B cell (primary cell): Measurements from ENCODE around the gene PINLYP. TPM values are rescaled to one million over a fixed set of nuclear protein-coding genes. Genes with fewer than 3 reads are reported as not detected.
A peak's percentile ranks its signal among the peaks of the same experiment; 100 is the strongest.

Experiments used
- ATAC-seq: fragments of 200-7000 bp; cut with Tn5 transposase; one replicate; pipeline ENCODE4 v1.10.0; 2021; ENCODE audit warnings: low read depth, mild to moderate bottlenecking, moderate number of reproducible peaks, moderate library complexity
- CTCF ChIA-PET: fragments of 350-600 bp; sonication (Branson Sonifier 250); formaldehyde crosslinking; loops from one replicate; lab custom pipeline; 2021; ENCODE audit warnings: antibody characterized with exemption, inconsistent platforms; lab: Charles Lee
- POLR2A ChIA-PET: fragments of 350-600 bp; sonication (Branson Sonifier 250); formaldehyde crosslinking; loops from one replicate; lab custom pipeline; 2021; ENCODE audit warnings: antibody characterized with exemption; lab: Charles Lee
- DNase-seq: peaks from one replicate; pipeline ENCODE4 v3.0.0; 2013
- H2AFZ ChIP-seq: 2 replicates; pipeline ENCODE4 v1.6.1; 2012; ENCODE audit warnings: mild to moderate bottlenecking, low read depth, low read length; ENCODE audit not compliant: insufficient read depth, poor library complexity, severe bottlenecking
- H3K27ac ChIP-seq, 2 donors: 1 replicate in 1 of 2; 2 replicates in 1 of 2; pipeline ENCODE4 v1.5.1; 2012 to 2013; ENCODE audit warnings: low read length in 2 of 2, mild to moderate bottlenecking in 2 of 2, moderate library complexity in 1 of 2
- H3K27me3 ChIP-seq, 4 experiments: fragments of 200-600 bp in 1 of 4; sonication (generic) in 1 of 4; replicated peaks in 1 of 4; 1 replicate in 2 of 4; 2 replicates in 2 of 4; pipeline versions ENCODE4 v1.6.1 to v1.7.0; 2013 to 2016; ENCODE audit warnings: low read length in 3 of 4, mild to moderate bottlenecking in 2 of 4, mixed read lengths in 1 of 4, moderate library complexity in 1 of 4; ENCODE audit not compliant: insufficient read depth in 4 of 4, control insufficient read depth in 3 of 4; ENCODE audit errors: control extremely low read depth in 1 of 4
- H3K36me3 ChIP-seq, 2 experiments: replicated peaks in 1 of 2; 1 replicate in 1 of 2; 2 replicates in 1 of 2; pipeline versions ENCODE4 v1.6.1 to v1.7.1; 2013; ENCODE audit warnings: low read length in 1 of 2; ENCODE audit not compliant: insufficient read depth in 2 of 2, control insufficient read depth in 1 of 2; ENCODE audit errors: control extremely low read depth in 1 of 2, extremely low read depth in 1 of 2
- H3K4me1 ChIP-seq, 2 donors: fragments of 200-600 bp in 1 of 2; sonication (generic) in 1 of 2; 1 replicate in 1 of 2; 2 replicates in 1 of 2; pipeline versions ENCODE4 v1.5.1 to v1.6.1; 2013 to 2017; ENCODE audit warnings: low read length in 2 of 2; ENCODE audit not compliant: control insufficient read depth in 2 of 2, insufficient read depth in 2 of 2
- H3K4me2 ChIP-seq: replicated peaks from 2 replicates; pipeline ENCODE3; 2012; ENCODE audit warnings: mild to moderate bottlenecking, low read depth, low read length; ENCODE audit not compliant: poor library complexity, severe bottlenecking
- H3K4me3 ChIP-seq, 5 experiments: fragments of 200-600 bp in 1 of 5; sonication (generic) in 1 of 5; 1 replicate in 3 of 5; 2 replicates in 2 of 5; pipeline versions ENCODE4 v1.5.1 to v1.7.0; 2011 to 2016; ENCODE audit warnings: low read length in 4 of 5, mild to moderate bottlenecking in 4 of 5, low read depth in 2 of 5, control low read depth in 1 of 5, moderate library complexity in 1 of 5; ENCODE audit not compliant: insufficient read depth in 1 of 5; ENCODE audit errors: control extremely low read depth in 1 of 5, extremely low read depth in 1 of 5
- H3K79me2 ChIP-seq: fragments of 200-600 bp; sonication (generic); one replicate; pipeline ENCODE4 v1.6.0; 2016; ENCODE audit warnings: low read length; ENCODE audit not compliant: control insufficient read depth, insufficient read depth
- H3K9ac ChIP-seq: fragments of 200-600 bp; sonication (generic); 2 replicates; pipeline ENCODE4 v1.6.1; 2017; ENCODE audit warnings: mild to moderate bottlenecking, low read length, moderate library complexity
- H3K9me3 ChIP-seq, 3 donors: one replicate each; pipeline versions ENCODE4 v1.6.1 to v1.7.1; 2013; ENCODE audit warnings: low read length in 2 of 3; ENCODE audit not compliant: control insufficient read depth in 2 of 3, insufficient read depth in 1 of 3; ENCODE audit errors: control extremely low read depth in 1 of 3
- H4K20me1 ChIP-seq: 2 replicates; pipeline ENCODE4 v1.6.0; 2012; ENCODE audit warnings: mild to moderate bottlenecking, low read length; ENCODE audit not compliant: insufficient read depth, control insufficient read depth, poor library complexity, severe bottlenecking
- H3K27ac Mint-ChIP-seq: one replicate; pipeline ENCODE4 v1.8.0; 2021; ENCODE audit warnings: mixed read lengths
- H3K27me3 Mint-ChIP-seq: one replicate; pipeline ENCODE4 v1.8.0; 2021; ENCODE audit warnings: mixed read lengths
- H3K4me1 Mint-ChIP-seq: one replicate; pipeline ENCODE4 v1.8.0; 2021; ENCODE audit warnings: mixed read lengths
- H3K4me3 Mint-ChIP-seq: one replicate; pipeline ENCODE4 v1.8.0; 2021; ENCODE audit warnings: mixed read lengths
- H3K9me3 Mint-ChIP-seq: one replicate; pipeline ENCODE4 v1.8.0; 2022; ENCODE audit warnings: mixed read lengths; ENCODE audit not compliant: insufficient read depth
- EZH2 ChIP-seq: IDR thresholded peaks from 2 replicates; pipeline ENCODE4 v1.6.1; 2012; ENCODE audit warnings: borderline replicate concordance, low read depth, mild to moderate bottlenecking, moderate library complexity, low read length; ENCODE audit not compliant: insufficient read depth, poor library complexity, severe bottlenecking
- WGBS: methylation state at CpG from one replicate; pipeline ENCODE4 v1.1.5; 2013; ENCODE audit warnings: missing lambda C conversion rate; ENCODE audit not compliant: insufficient coverage; 5-methylcytosine and 5-hydroxymethylcytosine counted together
- intact Hi-C: fragments of 100-400 bp; cut with micrococcal nuclease; formaldehyde crosslinking; loops from one replicate; pipeline ENCODE4 v1.10.0; 2022
- polyA plus RNA-seq: library from polyadenylated mRNA; depleted of rRNA; stranded (reverse); fragments of >200 nt; gene quantifications from 2 replicates; pipeline ENCODE4 v1.2.3, GENCODE V29; 2012
- total RNA-seq, 2 donors: library from RNA; stranded (reverse); fragments of 120-200 nt in 1 of 2; gene quantifications; 1 replicate in 1 of 2; 2 replicates in 1 of 2; pipeline versions ENCODE4 v1.2.3 to v1.2.4, GENCODE V29; 2013 to 2022
- TF ChIP-seq, protein P1 (sequence below): fragments of 200-600 bp; IDR thresholded peaks from one replicate; pipeline ENCODE4 v1.8.0; 2022; ENCODE audit warnings: antibody characterized with exemption, mild to moderate bottlenecking

PINLYP gene
- total and polyA plus RNA-seq, 2 donors (not counting 1 experiment from before 2014, with no cell fraction given) = 2.0 to 2.9 TPM

DNA sequence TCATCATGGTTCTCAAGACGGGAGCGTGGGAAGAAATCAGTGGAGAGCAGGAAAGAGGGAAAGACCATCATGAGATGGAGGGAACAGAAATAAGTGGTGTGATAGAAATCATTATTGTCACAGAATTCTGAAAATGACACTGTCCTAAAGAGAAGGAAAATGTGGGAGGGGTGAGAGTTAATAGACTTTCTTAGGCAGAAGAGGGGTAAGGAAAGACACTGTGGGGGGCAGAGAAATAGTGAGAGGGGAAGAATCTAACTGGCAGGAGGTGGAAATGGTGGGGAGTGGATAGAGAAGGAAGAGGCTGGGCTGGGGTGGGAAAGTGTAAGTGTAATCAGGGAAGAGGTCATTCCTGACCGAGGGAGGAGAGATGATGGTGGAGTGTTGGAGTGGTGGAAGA, 3.2 kb downstream of the PINLYP start:
- H3K4me1 ChIP-seq = peaks cover 23 to 62% of the 10 kb centered on the region in 2 donors
- H3K9me3 ChIP-seq = no peaks in the 10 kb centered on the region
- no peak overlapping the region for H2AFZ ChIP-seq
- peak overlapping the region; percentile 35 for H3K4me3 Mint-ChIP-seq
- H4K20me1 ChIP-seq = no peaks in the 10 kb centered on the region
- WGBS = 100% methylated on average over 3 of the region's 3 CpGs
- ATAC-seq = no peak
- TF ChIP-seq, protein P1, sequence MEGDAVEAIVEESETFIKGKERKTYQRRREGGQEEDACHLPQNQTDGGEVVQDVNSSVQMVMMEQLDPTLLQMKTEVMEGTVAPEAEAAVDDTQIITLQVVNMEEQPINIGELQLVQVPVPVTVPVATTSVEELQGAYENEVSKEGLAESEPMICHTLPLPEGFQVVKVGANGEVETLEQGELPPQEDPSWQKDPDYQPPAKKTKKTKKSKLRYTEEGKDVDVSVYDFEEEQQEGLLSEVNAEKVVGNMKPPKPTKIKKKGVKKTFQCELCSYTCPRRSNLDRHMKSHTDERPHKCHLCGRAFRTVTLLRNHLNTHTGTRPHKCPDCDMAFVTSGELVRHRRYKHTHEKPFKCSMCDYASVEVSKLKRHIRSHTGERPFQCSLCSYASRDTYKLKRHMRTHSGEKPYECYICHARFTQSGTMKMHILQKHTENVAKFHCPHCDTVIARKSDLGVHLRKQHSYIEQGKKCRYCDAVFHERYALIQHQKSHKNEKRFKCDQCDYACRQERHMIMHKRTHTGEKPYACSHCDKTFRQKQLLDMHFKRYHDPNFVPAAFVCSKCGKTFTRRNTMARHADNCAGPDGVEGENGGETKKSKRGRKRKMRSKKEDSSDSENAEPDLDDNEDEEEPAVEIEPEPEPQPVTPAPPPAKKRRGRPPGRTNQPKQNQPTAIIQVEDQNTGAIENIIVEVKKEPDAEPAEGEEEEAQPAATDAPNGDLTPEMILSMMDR = no peak
- no peak for TF ChIP-seq EZH2
- CTCF ChIA-PET = interaction anchor here (1.5 kb wide), 1 partner anchor 16 kb away, joined by 6 read pairs; no protein-coding TSS in a partner anchor
- H3K27me3 ChIP-seq = no peaks in the 10 kb centered on the region
- H3K9me3 Mint-ChIP-seq = no peaks in the 10 kb centered on the region
- no peak overlapping the region for H3K27ac ChIP-seq
- intact Hi-C loops = no loop called here
- H3K4me3 ChIP-seq = no peak overlapping the region
- DNase-seq = no peak
- no peaks in the 10 kb centered on the region for H3K36me3 ChIP-seq
- H3K9ac ChIP-seq = no peak overlapping the region
- no peak overlapping the region for H3K4me2 ChIP-seq
- peaks cover 41% of the 10 kb centered on the region for H3K4me1 Mint-ChIP-seq
- H3K27ac Mint-ChIP-seq = peak overlapping the region; percentile 59
- POLR2A ChIA-PET = interaction anchor here (0.7 kb wide), 1 partner anchor 10 kb away, joined by 4 read pairs; no protein-coding TSS in a partner anchor
- H3K79me2 ChIP-seq = peaks cover 16% of the 10 kb centered on the region
- no peaks in the 10 kb centered on the region for H3K27me3 Mint-ChIP-seq

GRCh38 chr19:43581467-43581866, 5.9 kb downstream of the PINLYP start:
- no peaks in the 10 kb centered on the region for H4K20me1 ChIP-seq
- no peak for TF ChIP-seq EZH2
- TF ChIP-seq, protein P1 = no peak
- H3K4me3 Mint-ChIP-seq = peak overlapping the region; percentile 29
- ChIA-PET CTCF (no interaction called here), POLR2A (interaction anchor here (0.7 kb wide), 1 partner anchor 49 kb away, joined by 5 read pairs; the partner anchor contains the start of gene ZNF575)
- H3K9me3 ChIP-seq = peaks cover 0 to 8% (median 0%) of the 10 kb centered on the region in 3 donors
- no peak for ATAC-seq
- peaks cover 29 to 65% of the 10 kb centered on the region in 2 donors for H3K4me1 ChIP-seq
- 48% methylated on average over 4 of the region's 7 CpGs for WGBS
- H3K27ac ChIP-seq = no peak overlapping the region
- H3K27me3 Mint-ChIP-seq = no peaks in the 10 kb centered on the region
- H3K27ac Mint-ChIP-seq = peak overlapping the region; percentile 46
- peaks cover 11% of the 10 kb centered on the region for H3K79me2 ChIP-seq
- no peaks in the 10 kb centered on the region for H3K9me3 Mint-ChIP-seq
- H3K36me3 ChIP-seq = no peaks in the 10 kb centered on the region
- intact Hi-C loops = no loop called here
- H3K9ac ChIP-seq = no peak overlapping the region
- H3K4me1 Mint-ChIP-seq = peaks cover 53% of the 10 kb centered on the region
- no peak overlapping the region for H2AFZ ChIP-seq
- no peak overlapping the region for H3K4me3 ChIP-seq
- H3K27me3 ChIP-seq = no peaks in the 10 kb centered on the region
- no peak overlapping the region for H3K4me2 ChIP-seq
- DNase-seq = no peak
